ENCODE data around the gene COL7A1. TPM values are rescaled to one million over a fixed set of nuclear protein-coding genes. Genes with fewer than 3 reads are reported as not detected.

Gene COL7A1
- total RNA-seq, 2 experiments from 2014 or later = 1.6 to 2.2 TPM

GRCh38 chr3:48597408-48597800 is 2.3 kb upstream of the COL7A1 start:
- Mint-ChIP-seq H3K36me3 (ENCODE audit: low read depth) (peaks cover 13% of the 10 kb centered on the region), H3K4me3 (no peak overlapping the region), H3K4me1 (ENCODE audit: low read depth) (peaks cover 5% of the 10 kb centered on the region), H3K27me3 (peaks cover 12% of the 10 kb centered on the region), H3K27ac (no peak overlapping the region), H3K9me3 (no peaks in the 10 kb centered on the region)
- intact Hi-C loops (cut with micrococcal nuclease) = no loop called here
- no peak for DNase-seq
- TF ChIP-seq, protein P1, sequence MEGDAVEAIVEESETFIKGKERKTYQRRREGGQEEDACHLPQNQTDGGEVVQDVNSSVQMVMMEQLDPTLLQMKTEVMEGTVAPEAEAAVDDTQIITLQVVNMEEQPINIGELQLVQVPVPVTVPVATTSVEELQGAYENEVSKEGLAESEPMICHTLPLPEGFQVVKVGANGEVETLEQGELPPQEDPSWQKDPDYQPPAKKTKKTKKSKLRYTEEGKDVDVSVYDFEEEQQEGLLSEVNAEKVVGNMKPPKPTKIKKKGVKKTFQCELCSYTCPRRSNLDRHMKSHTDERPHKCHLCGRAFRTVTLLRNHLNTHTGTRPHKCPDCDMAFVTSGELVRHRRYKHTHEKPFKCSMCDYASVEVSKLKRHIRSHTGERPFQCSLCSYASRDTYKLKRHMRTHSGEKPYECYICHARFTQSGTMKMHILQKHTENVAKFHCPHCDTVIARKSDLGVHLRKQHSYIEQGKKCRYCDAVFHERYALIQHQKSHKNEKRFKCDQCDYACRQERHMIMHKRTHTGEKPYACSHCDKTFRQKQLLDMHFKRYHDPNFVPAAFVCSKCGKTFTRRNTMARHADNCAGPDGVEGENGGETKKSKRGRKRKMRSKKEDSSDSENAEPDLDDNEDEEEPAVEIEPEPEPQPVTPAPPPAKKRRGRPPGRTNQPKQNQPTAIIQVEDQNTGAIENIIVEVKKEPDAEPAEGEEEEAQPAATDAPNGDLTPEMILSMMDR (IDR thresholded peaks at IDR 0.05) = no peak
- ChIA-PET POLR2A (interaction anchor here (0.8 to 1.4 kb wide), 5 partner anchors 9 to 87 kb away, joined by 3 to 4 read pairs (median 3); partner anchors contain the start of genes SLC26A6 and UQCRC1), CTCF (interaction anchor here (0.9 to 1.6 kb wide), 4 partner anchors 38 to 161 kb away, joined by 3 to 4 read pairs (median 3); partner anchors contain the start of gene SLC26A6)
- no peak for ATAC-seq

DNA sequence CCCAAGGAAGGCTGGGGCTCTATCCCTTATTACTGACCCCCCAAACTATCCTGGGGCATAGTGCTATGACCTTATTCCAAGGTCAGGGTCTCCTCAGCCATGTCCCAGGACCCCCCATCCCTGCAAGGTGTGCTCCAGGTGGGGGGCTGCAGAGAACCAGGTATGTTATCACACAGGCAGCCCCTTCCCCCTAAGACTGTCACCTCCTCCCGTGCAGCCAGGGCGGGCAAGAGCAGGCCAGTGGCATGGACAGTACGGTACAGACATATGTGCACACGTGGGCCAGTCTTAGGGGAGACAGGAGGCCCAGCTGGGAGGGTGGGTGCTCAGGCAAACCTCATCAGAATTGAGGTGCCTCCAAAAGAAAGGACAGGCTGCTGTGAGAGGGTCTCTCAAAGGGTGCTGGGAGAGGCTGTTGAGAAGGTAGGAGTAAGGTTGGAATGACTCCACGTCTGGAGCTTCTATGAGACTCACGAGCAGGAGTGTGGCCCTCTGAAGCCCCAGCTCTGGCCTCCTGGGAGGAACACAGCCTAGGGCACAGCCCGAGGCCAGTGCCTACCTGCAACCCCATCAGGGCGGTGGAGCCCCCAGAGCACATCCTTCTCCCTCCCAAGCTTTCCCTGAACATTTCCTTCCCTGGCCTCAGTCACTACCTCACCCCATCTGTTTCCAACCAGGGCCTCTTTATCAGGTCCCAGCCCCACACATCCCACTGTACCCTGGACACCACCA is 1.7 kb upstream of the COL7A1 start:
- H3K27ac Mint-ChIP-seq = no peak overlapping the region
- peaks cover 11% of the 10 kb centered on the region for H3K36me3 Mint-ChIP-seq (ENCODE audit: low read depth)
- ATAC-seq = no peak
- H3K4me1 Mint-ChIP-seq (ENCODE audit: low read depth) = peaks cover 5% of the 10 kb centered on the region
- H3K9me3 Mint-ChIP-seq = no peaks in the 10 kb centered on the region
- POLR2A ChIA-PET = interaction anchor here (0.7 to 1.4 kb wide), 6 partner anchors 9 to 39 kb away, joined by 3 to 4 read pairs (median 3); partner anchors contain the start of genes SLC26A6 and UQCRC1
- no peak overlapping the region for H3K4me3 Mint-ChIP-seq
- DNase-seq = no peak
- CTCF ChIA-PET = interaction anchor here (0.9 to 1.5 kb wide), 2 partner anchors 39 to 161 kb away, joined by 3 read pairs; partner anchors contain the start of gene SLC26A6
- TF ChIP-seq, protein P1 (IDR thresholded peaks at IDR 0.05) = no peak
- peaks cover 12% of the 10 kb centered on the region for H3K27me3 Mint-ChIP-seq
- intact Hi-C loops (cut with micrococcal nuclease) = no loop called here

DNA sequence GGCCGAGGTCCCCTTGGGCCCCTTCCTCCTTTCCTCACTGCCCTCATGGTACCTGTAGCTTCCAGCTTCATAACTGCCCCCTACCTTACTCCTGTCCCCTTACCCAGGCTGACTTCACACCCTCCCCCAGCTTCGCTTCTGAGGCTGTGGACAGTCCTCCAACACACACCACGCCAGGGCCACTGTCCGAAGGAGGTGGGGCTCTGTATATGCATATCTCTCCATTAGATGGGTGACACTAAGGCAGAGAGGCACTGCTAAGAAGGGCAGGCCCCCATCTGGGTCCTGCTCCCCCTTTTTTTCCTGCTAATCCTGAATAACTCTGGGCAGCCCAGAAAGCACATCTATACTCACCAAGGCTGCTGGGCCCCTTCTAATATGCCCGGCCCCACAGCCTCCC is 1.0 kb upstream of the COL7A1 start:
- Mint-ChIP-seq H3K4me3 (no peak overlapping the region), H3K9me3 (no peaks in the 10 kb centered on the region), H3K4me1 (ENCODE audit: low read depth) (peaks cover 5% of the 10 kb centered on the region), H3K27ac (no peak overlapping the region), H3K27me3 (peaks cover 12% of the 10 kb centered on the region), H3K36me3 (ENCODE audit: low read depth) (peaks cover 11% of the 10 kb centered on the region)
- TF ChIP-seq, protein P1 (IDR thresholded peaks at IDR 0.05) = no peak
- CTCF ChIA-PET = interaction anchor here (1.5 kb wide), 1 partner anchor 39 kb away, joined by 3 read pairs; the partner anchor contains the start of gene SLC26A6
- DNase-seq (no peak), ATAC-seq (no peak)
- POLR2A ChIA-PET = interaction anchor here (1.0 kb wide), 1 partner anchor 14 kb away, joined by 3 read pairs; no protein-coding TSS in a partner anchor
- intact Hi-C loops (cut with micrococcal nuclease) = no loop called here

DNA sequence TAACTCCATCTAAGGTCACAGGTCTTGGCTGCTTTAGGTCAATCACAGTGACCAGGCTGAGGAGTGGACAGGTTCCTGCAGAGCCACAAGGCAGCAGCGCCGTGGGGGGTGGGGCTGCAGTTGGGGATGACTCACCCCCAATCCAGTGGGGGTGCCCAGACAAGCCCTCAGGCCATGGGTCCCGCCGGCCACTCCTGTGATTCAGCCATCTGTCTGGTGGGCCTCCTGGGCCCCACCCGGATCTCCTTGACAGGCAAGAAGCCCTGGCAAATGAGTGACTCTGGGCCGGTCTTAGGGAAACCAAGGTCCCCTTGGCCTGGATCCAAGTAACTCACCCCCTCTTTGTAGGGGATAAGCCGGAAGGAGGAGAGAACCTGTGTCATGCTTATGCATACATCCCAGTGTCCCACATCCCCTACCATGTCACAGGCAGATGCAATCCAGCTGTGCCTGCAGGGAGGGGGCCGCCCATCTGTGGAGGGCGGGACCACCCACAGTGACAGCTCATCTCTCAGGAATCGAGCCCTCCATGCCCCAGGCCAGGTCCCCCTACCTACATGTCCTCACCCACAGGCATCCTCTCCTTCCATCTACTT is 495 bp upstream of the COL7A1 start:
- Mint-ChIP-seq H3K9me3 (no peaks in the 10 kb centered on the region), H3K27me3 (peaks cover 16% of the 10 kb centered on the region), H3K27ac (no peak overlapping the region), H3K4me1 (ENCODE audit: low read depth) (peaks cover 5% of the 10 kb centered on the region), H3K36me3 (ENCODE audit: low read depth) (peaks cover 7% of the 10 kb centered on the region), H3K4me3 (no peak overlapping the region)
- TF ChIP-seq, protein P1 (IDR thresholded peaks at IDR 0.05) = no peak
- POLR2A ChIA-PET = no interaction called here
- DNase-seq (peak; percentile 34), ATAC-seq (peak; percentile 21)
- CTCF ChIA-PET = interaction anchor here (1.4 kb wide), 1 partner anchor 40 kb away, joined by 4 read pairs; the partner anchor contains the start of gene SLC26A6
- intact Hi-C loops (cut with micrococcal nuclease) = no loop called here
